Panc1 (cell line): ENCODE results near the gene STOML2. TPM values are rescaled to one million over a fixed set of nuclear protein-coding genes. Genes with fewer than 3 reads are reported as not detected.

Experiments
- ATAC-seq: fragments of 200-7000 bp; cut with Tn5 transposase; 2 replicates; pipeline ENCODE4 v1.9.1; 2020; ENCODE audit warnings: mild to moderate bottlenecking, moderate library complexity
- BruUV-seq: library from RNA; stranded (reverse); fragments of 400-500 nt; replicated peaks from 2 replicates; lab custom pipeline; 2021; lab: Mats Ljungman, UMichigan
- CTCF ChIA-PET: fragments of 300-600 bp; sonication (Branson Sonifier 250); formaldehyde crosslinking; loops from one replicate; lab custom pipeline; 2022; ENCODE audit warnings: antibody characterized with exemption; lab: Charles Lee
- POLR2A ChIA-PET: fragments of 300-600 bp; sonication (Branson Sonifier 250); formaldehyde crosslinking; loops from one replicate; lab custom pipeline; 2022; ENCODE audit warnings: antibody characterized with exemption; lab: Charles Lee
- DNase-seq: peaks from one replicate; pipeline ENCODE4 v3.0.0-alpha.2; 2010; ENCODE audit warnings: low read depth, low spot score
- H3K27ac ChIP-seq: 2 replicates; pipeline ENCODE4 v1.5.1; 2011; ENCODE audit warnings: mild to moderate bottlenecking, low read length, inconsistent platforms
- H3K27me3 ChIP-seq: fragments of 200-500 bp; sonication (Bioruptor generic); 2 replicates; pipeline ENCODE4 v1.6.0; 2014; ENCODE audit warnings: low read length, inconsistent platforms; ENCODE audit not compliant: control insufficient read depth, insufficient read depth
- H3K36me3 ChIP-seq: fragments of 200-500 bp; sonication (Bioruptor generic); 2 replicates; pipeline ENCODE4 v1.5.1; 2014; ENCODE audit warnings: inconsistent platforms, mild to moderate bottlenecking, low read length, moderate library complexity; ENCODE audit not compliant: control insufficient read depth, insufficient read depth
- H3K4me1 ChIP-seq: 2 replicates; pipeline ENCODE4 v1.5.1; 2011; ENCODE audit warnings: inconsistent platforms, mild to moderate bottlenecking, low read length, moderate library complexity; ENCODE audit not compliant: control insufficient read depth, insufficient read depth
- H3K4me3 ChIP-seq, 2 experiments: 2 replicates each; pipeline ENCODE4 v1.5.1; 2011 to 2012; ENCODE audit warnings: low read depth in 2 of 2, low read length in 2 of 2, mild to moderate bottlenecking in 2 of 2, inconsistent platforms in 1 of 2, moderate library complexity in 1 of 2
- H3K9me3 ChIP-seq: fragments of 200-500 bp; sonication (Bioruptor generic); 2 replicates; pipeline ENCODE4 v1.5.1; 2014; ENCODE audit warnings: low read depth, mild to moderate bottlenecking, inconsistent platforms, low read length, moderate library complexity; ENCODE audit not compliant: control insufficient read depth, insufficient read depth
- POLR2AphosphoS5 ChIP-seq: IDR thresholded peaks from 2 replicates; pipeline ENCODE4 v1.6.1; 2012; ENCODE audit warnings: mild to moderate bottlenecking, low read depth, low read length, moderate library complexity
- REST ChIP-seq, 2 experiments: IDR thresholded peaks; 2 replicates each; pipeline ENCODE4 v1.6.1; 2011 to 2012; ENCODE audit warnings: low read depth in 2 of 2, control low read depth in 1 of 2, low read length in 1 of 2, mild to moderate bottlenecking in 1 of 2, moderate library complexity in 1 of 2; ENCODE audit not compliant: insufficient read depth in 1 of 2
- SIN3A ChIP-seq: IDR thresholded peaks from 2 replicates; pipeline ENCODE4 v1.6.1; 2012; ENCODE audit warnings: low read depth, mild to moderate bottlenecking, low read length, moderate library complexity, borderline replicate concordance; ENCODE audit not compliant: insufficient read depth
- TCF7L2 ChIP-seq: IDR thresholded peaks from 2 replicates; pipeline ENCODE4 v1.6.1; 2011; ENCODE audit warnings: mild to moderate bottlenecking, low read depth, low read length, inconsistent platforms
- in situ Hi-C: cut with HindIII; loops from 2 replicates; pipeline ENCODE4 v1.10.0; 2016; ENCODE audit warnings: low sequenced_read_pairs, low pct_unique_long_range_greater_than_20kb
- intact Hi-C: fragments of 100-400 bp; cut with micrococcal nuclease; formaldehyde crosslinking; loops from one replicate; pipeline ENCODE4 v1.10.0; 2022; ENCODE audit not compliant: unreplicated experiment
- total RNA-seq: library from RNA; stranded (reverse); gene quantifications from one replicate; pipeline ENCODE4 v1.2.1, GENCODE V29; 2021; ENCODE audit not compliant: unreplicated experiment
- TF ChIP-seq, protein P1 (sequence below): fragments of 450-650 bp; IDR thresholded peaks from 2 replicates; pipeline ENCODE4 v1.5.1; 2017; ENCODE audit warnings: mild to moderate bottlenecking

STOML2 gene
- total RNA-seq, 1 experiment from 2014 or later, result 264 TPM

- no peak for ATAC-seq
- in situ Hi-C loops (no loop called here), intact Hi-C loops (no loop called here)
- H3K4me1 ChIP-seq, result peaks cover 39% of the 10 kb centered on the region
- H3K27me3 ChIP-seq, result no peaks in the 10 kb centered on the region
- no peak for DNase-seq
- peak overlapping the region; percentile 89 for H3K27ac ChIP-seq
- H3K9me3 ChIP-seq, result no peaks in the 10 kb centered on the region
- no peak for TF ChIP-seq REST (IDR thresholded peaks at IDR 0.05; ENCODE audit: insufficient read depth in 1 of 2, low read depth in 2 of 2, low read length in 1 of 2)
- no peak for TF ChIP-seq POLR2AphosphoS5
- TF ChIP-seq, protein P1, sequence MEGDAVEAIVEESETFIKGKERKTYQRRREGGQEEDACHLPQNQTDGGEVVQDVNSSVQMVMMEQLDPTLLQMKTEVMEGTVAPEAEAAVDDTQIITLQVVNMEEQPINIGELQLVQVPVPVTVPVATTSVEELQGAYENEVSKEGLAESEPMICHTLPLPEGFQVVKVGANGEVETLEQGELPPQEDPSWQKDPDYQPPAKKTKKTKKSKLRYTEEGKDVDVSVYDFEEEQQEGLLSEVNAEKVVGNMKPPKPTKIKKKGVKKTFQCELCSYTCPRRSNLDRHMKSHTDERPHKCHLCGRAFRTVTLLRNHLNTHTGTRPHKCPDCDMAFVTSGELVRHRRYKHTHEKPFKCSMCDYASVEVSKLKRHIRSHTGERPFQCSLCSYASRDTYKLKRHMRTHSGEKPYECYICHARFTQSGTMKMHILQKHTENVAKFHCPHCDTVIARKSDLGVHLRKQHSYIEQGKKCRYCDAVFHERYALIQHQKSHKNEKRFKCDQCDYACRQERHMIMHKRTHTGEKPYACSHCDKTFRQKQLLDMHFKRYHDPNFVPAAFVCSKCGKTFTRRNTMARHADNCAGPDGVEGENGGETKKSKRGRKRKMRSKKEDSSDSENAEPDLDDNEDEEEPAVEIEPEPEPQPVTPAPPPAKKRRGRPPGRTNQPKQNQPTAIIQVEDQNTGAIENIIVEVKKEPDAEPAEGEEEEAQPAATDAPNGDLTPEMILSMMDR, result no peak
- no peak for TF ChIP-seq SIN3A
- TF ChIP-seq TCF7L2, result no peak
- BruUV-seq, result no TSS peak
- H3K36me3 ChIP-seq, result no peaks in the 10 kb centered on the region
- ChIA-PET POLR2A (no interaction called here), CTCF (no interaction called here)
- H3K4me3 ChIP-seq, result peak overlapping the region; percentile 82 to 95
These were observed 7.4 kb upstream of the STOML2 start for GRCh38 chr9:35110327-35110761.

DNA sequence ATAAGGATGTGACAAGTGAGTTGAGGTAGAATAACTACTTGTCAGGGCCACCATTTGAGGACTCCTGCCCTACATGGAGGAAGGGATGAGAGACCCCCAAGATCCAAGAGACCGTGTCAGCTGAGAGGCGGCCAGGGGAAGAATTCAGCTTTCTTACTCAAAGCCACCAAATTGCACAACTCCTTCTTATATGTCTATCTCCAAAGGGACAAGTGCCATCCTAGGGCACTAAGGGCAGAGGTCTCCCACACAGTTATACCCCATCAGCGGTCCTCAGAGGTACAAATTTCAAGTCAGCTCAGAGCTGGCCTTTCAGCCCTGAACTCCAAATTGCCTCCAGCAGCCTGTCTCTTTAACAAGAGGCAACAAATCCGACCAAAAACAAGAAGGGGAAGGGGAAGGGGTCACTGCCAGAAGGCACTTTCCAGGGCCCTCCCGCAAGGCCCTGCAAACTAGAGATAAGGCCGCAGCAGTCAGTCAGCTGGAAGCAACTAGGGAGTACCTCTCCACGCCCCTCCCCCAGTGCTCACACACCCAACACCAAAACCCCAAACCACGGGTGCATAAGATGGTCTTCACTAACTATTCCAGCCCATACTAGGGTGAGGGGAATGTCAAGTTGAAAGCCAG is 6.1 kb upstream of the STOML2 start:
- ChIA-PET CTCF (interaction anchor here (0.6 kb wide), 2 partner anchors 67 to 417 kb away, joined by 3 to 5 read pairs; no protein-coding TSS in a partner anchor), POLR2A (interaction anchor here (1.0 kb wide), 1 partner anchor 11 kb away, joined by 3 read pairs; no protein-coding TSS in a partner anchor)
- intact Hi-C loops (no loop called here), in situ Hi-C loops (no loop called here)
- no peak overlapping the region for H3K27ac ChIP-seq
- H3K4me1 ChIP-seq, result peaks cover 31% of the 10 kb centered on the region
- no peak for DNase-seq
- no peaks in the 10 kb centered on the region for H3K9me3 ChIP-seq
- TF ChIP-seq SIN3A, result no peak
- no peak for TF ChIP-seq POLR2AphosphoS5
- TF ChIP-seq, protein P1, result no peak
- no peak for TF ChIP-seq TCF7L2
- no peak for TF ChIP-seq REST (IDR thresholded peaks at IDR 0.05; ENCODE audit: insufficient read depth in 1 of 2, low read depth in 2 of 2, low read length in 1 of 2)
- no peak for ATAC-seq
- no TSS peak for BruUV-seq
- no peaks in the 10 kb centered on the region for H3K36me3 ChIP-seq
- no peaks in the 10 kb centered on the region for H3K27me3 ChIP-seq
- H3K4me3 ChIP-seq, result no peak overlapping the region
